ENCODE data around the gene BTRC. TPM values are rescaled to one million over a fixed set of nuclear protein-coding genes. Genes with fewer than 3 reads are reported as not detected.

Gene BTRC
- total RNA-seq = 37.5 to 38.4 TPM (median 37.7 TPM) in 3 replicates

- Mint-ChIP-seq H3K27ac (peak within 1 kb of the TSS; percentile 99), H3K4me3 (peak within 1 kb of the TSS; percentile 89), H3K4me1 (peaks cover 20% of the 10 kb centered on the region), H3K36me3 (peaks cover 5% of the 10 kb centered on the region), H3K27me3 (ENCODE audit: low read depth) (peaks cover 12% of the 10 kb centered on the region), H3K9me3 (no peaks in the 10 kb centered on the region)
- TF ChIP-seq CTCF (IDR thresholded peaks at IDR 0.05; ENCODE audit: unreplicated experiment) = no peak
- peak; percentile 86 to 92 for DNase-seq (ENCODE audit: low spot score in 2 of 2, unreplicated experiment in 2 of 2)
Observed at GRCh38 chr10:101353692-101354327, at the start of gene BTRC. BTRC (plus strand) TSS chr10:101354165; CDS start chr10:101354181, 16 bp downstream.

- DNase-seq (ENCODE audit: low spot score in 2 of 2, unreplicated experiment in 2 of 2) = no peak
- TF ChIP-seq CTCF (IDR thresholded peaks at IDR 0.05; ENCODE audit: unreplicated experiment) = no peak
- H3K4me3 Mint-ChIP-seq = no peak overlapping the region
- H3K27ac Mint-ChIP-seq = no peak overlapping the region
- no peaks in the 10 kb centered on the region for H3K36me3 Mint-ChIP-seq
- H3K27me3 Mint-ChIP-seq (ENCODE audit: low read depth) = peaks cover 57% of the 10 kb centered on the region
- no peaks in the 10 kb centered on the region for H3K9me3 Mint-ChIP-seq
- H3K4me1 Mint-ChIP-seq = peaks cover 15% of the 10 kb centered on the region
Observed at GRCh38 chr10:101304316-101304715, 49.6 kb upstream of the BTRC start.

GRCh38 chr10:101305320-101306241 is 48.4 kb upstream of the BTRC start:
- Mint-ChIP-seq H3K36me3 (no peaks in the 10 kb centered on the region), H3K4me3 (no peak overlapping the region), H3K27ac (no peak overlapping the region), H3K4me1 (peaks cover 16% of the 10 kb centered on the region), H3K27me3 (ENCODE audit: low read depth) (peaks cover 48% of the 10 kb centered on the region), H3K9me3 (no peaks in the 10 kb centered on the region)
- TF ChIP-seq CTCF (IDR thresholded peaks at IDR 0.05; ENCODE audit: unreplicated experiment) = no peak
- DNase-seq (ENCODE audit: low spot score in 2 of 2, unreplicated experiment in 2 of 2) = no peak

GRCh38 chr10:101308051-101308450 is 45.9 kb upstream of the BTRC start:
- Mint-ChIP-seq H3K9me3 (no peaks in the 10 kb centered on the region), H3K27ac (no peak overlapping the region), H3K36me3 (no peaks in the 10 kb centered on the region), H3K4me3 (no peak overlapping the region), H3K4me1 (peaks cover 34% of the 10 kb centered on the region), H3K27me3 (ENCODE audit: low read depth) (peaks cover 26% of the 10 kb centered on the region)
- TF ChIP-seq CTCF (IDR thresholded peaks at IDR 0.05; ENCODE audit: unreplicated experiment) = no peak
- DNase-seq (ENCODE audit: low spot score in 2 of 2, unreplicated experiment in 2 of 2) = no peak

GRCh38 chr10:101310529-101311184 is 43.3 kb upstream of the BTRC start:
- Mint-ChIP-seq H3K27me3 (ENCODE audit: low read depth) (peaks cover 17% of the 10 kb centered on the region), H3K36me3 (peaks cover 11% of the 10 kb centered on the region), H3K9me3 (no peaks in the 10 kb centered on the region), H3K27ac (peak overlapping the region; percentile 82), H3K4me1 (peaks cover 26% of the 10 kb centered on the region), H3K4me3 (peak overlapping the region; percentile 65)
- TF ChIP-seq CTCF (IDR thresholded peaks at IDR 0.05; ENCODE audit: unreplicated experiment) = no peak
- peak in 1 of 2 experiments; percentile 48 for DNase-seq (ENCODE audit: low spot score in 2 of 2, unreplicated experiment in 2 of 2)

Measured in mesothelial cell of epicardium (in vitro differentiated cells).